Right lobe of liver (tissue), 6 donors: Measurements from ENCODE around the gene EEF1AKMT3. TPM values are rescaled to one million over a fixed set of nuclear protein-coding genes. Genes with fewer than 3 reads are reported as not detected.

Experiments used
- ATAC-seq, 4 donors: fragments of 200-7000 bp; cut with Tn5 transposase; one replicate each; pipeline ENCODE4 v1.9.1; 2020; ENCODE audit warnings: mild to moderate bottlenecking in 4 of 4, moderate library complexity in 4 of 4
- DNase-seq, 3 donors: peaks; one replicate each; pipeline ENCODE4 v3.0.0-alpha.2; 2020
- H3K27ac ChIP-seq, 3 donors: fragments of 200-600 bp; one replicate each; pipeline ENCODE4 v1.8.0; 2022
- H3K27me3 ChIP-seq, 2 donors: fragments of 200-600 bp; one replicate each; pipeline ENCODE4 v1.8.0; 2022
- H3K36me3 ChIP-seq, 4 donors: fragments of 200-600 bp; sonication (generic) in 1 of 4; one replicate each; pipeline versions ENCODE4 v1.5.1 to v1.8.0; 2017 to 2022; ENCODE audit warnings: control low read depth in 1 of 4
- H3K4me1 ChIP-seq, 4 donors: fragments of 200-600 bp; sonication (generic) in 1 of 4; one replicate each; pipeline versions ENCODE4 v1.5.1 to v1.8.0; 2017 to 2022; ENCODE audit warnings: control low read depth in 1 of 4
- H3K4me3 ChIP-seq, 3 donors: fragments of 200-600 bp; one replicate each; pipeline ENCODE4 v1.8.0; 2022
- H3K9me3 ChIP-seq, 4 donors: fragments of 200-600 bp; sonication (generic) in 1 of 4; one replicate each; pipeline versions ENCODE4 v1.5.1 to v1.8.0; 2017 to 2022; ENCODE audit warnings: control low read depth in 1 of 4
- POLR2A ChIP-seq: fragments of 450-650 bp; IDR thresholded peaks from one replicate; pipeline ENCODE4 v1.6.1; 2017; ENCODE audit warnings: antibody characterized with exemption, mild to moderate bottlenecking
- WGBS: methylation state at CpG from one replicate; pipeline ENCODE4 v1.1.6; 2018; ENCODE audit warnings: low coverage, low lambda C conversion rate; ENCODE audit not compliant: insufficient coverage; ENCODE audit errors: missing lambda C conversion rate; 5-methylcytosine and 5-hydroxymethylcytosine counted together
- intact Hi-C, 2 donors: fragments of 100-400 bp; cut with DNase I; formaldehyde crosslinking; loops; one replicate each; pipeline versions ENCODE4 v1.11.2 to v1.14.1; 2022
- total RNA-seq, 6 experiments: library from RNA; depleted of rRNA in 2 of 6; stranded (reverse); fragments of >200 nt in 2 of 6; fragmentation: NEBNext Ultra II Directional in 3 of 6; extraction: Animal tissue kit (Norgen Biotek cat#: 25700) in 3 of 6; gene quantifications; one replicate each; pipeline versions ENCODE4 v1.1.0 to v1.2.4, GENCODE V29; 2016 to 2023
- TF ChIP-seq, protein P1 (sequence below), 4 donors: fragments of 200-600 bp in 3 of 4; fragments of 450-650 bp in 1 of 4; IDR thresholded peaks; one replicate each; pipeline versions ENCODE4 v1.5.1 to v1.8.0; 2016 to 2022; ENCODE audit warnings: antibody characterized with exemption in 4 of 4, mild to moderate bottlenecking in 2 of 4
- donor health status: DM: no; HTN: yes; CAD: no.
- donor health status: DM: no; HTN: no; CAD: no.
- donor health status: DM: no; HTN: no; CAD: no.
- donor health status: DM: no; HTN: yes; CAD: no.
- donor health status: DM: no; HTN: yes; CAD: no.

EEF1AKMT3 gene
- total RNA-seq, 6 experiments from 2014 or later, result 3.2 to 5.5 (median 3.7) TPM

DNA sequence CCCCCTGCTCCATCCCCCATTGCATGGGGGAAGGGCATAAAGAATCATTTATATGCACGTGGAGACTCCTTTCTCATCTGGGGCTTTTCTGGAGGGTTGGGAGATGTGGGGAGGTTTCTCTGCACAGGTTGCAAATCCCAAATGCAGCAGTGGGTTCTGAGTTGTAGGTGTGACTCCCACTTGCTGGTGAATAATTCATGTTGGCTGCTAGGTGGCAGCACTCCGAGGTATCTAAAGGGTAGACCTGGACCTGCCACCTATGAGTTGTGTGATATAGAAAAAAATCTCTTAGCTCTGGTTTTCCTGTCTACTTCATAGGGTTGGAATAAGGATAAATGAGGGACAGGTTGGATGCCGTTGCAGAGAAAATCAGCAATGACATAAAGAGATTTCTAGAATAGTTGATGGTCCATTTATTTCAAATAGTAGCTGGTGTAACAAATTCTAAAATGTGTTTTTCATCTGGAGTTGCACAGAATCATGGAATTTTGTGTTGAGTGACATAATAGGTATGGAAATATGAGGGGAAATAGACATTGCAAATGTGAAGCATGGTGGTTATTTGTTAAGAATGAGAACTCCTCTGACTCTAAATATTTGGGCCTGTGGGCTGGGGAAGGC, 12.9 kb upstream of the EEF1AKMT3 start:
- Histone ChIP-seq H3K27ac (no peak overlapping the region), H3K36me3 (no peaks in the 10 kb centered on the region), H3K27me3 (peaks cover 4 to 6% of the 10 kb centered on the region in 2 donors), H3K4me1 (peaks cover 0 to 10% (median 0%) of the 10 kb centered on the region in 4 donors), H3K9me3 (no peaks in the 10 kb centered on the region), H3K4me3 (no peak overlapping the region)
- DNase-seq (no peak), ATAC-seq (peak; percentile 20 to 43 (median 26))
- intact Hi-C loops, result no loop called here
- no peak for TF ChIP-seq POLR2A
- TF ChIP-seq, protein P1, sequence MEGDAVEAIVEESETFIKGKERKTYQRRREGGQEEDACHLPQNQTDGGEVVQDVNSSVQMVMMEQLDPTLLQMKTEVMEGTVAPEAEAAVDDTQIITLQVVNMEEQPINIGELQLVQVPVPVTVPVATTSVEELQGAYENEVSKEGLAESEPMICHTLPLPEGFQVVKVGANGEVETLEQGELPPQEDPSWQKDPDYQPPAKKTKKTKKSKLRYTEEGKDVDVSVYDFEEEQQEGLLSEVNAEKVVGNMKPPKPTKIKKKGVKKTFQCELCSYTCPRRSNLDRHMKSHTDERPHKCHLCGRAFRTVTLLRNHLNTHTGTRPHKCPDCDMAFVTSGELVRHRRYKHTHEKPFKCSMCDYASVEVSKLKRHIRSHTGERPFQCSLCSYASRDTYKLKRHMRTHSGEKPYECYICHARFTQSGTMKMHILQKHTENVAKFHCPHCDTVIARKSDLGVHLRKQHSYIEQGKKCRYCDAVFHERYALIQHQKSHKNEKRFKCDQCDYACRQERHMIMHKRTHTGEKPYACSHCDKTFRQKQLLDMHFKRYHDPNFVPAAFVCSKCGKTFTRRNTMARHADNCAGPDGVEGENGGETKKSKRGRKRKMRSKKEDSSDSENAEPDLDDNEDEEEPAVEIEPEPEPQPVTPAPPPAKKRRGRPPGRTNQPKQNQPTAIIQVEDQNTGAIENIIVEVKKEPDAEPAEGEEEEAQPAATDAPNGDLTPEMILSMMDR (IDR thresholded peaks at IDR 0.05), result peak; percentile 25 to 55 (median 48)
- WGBS, result 40% methylated on average over 3 of the region's 3 CpGs

DNA sequence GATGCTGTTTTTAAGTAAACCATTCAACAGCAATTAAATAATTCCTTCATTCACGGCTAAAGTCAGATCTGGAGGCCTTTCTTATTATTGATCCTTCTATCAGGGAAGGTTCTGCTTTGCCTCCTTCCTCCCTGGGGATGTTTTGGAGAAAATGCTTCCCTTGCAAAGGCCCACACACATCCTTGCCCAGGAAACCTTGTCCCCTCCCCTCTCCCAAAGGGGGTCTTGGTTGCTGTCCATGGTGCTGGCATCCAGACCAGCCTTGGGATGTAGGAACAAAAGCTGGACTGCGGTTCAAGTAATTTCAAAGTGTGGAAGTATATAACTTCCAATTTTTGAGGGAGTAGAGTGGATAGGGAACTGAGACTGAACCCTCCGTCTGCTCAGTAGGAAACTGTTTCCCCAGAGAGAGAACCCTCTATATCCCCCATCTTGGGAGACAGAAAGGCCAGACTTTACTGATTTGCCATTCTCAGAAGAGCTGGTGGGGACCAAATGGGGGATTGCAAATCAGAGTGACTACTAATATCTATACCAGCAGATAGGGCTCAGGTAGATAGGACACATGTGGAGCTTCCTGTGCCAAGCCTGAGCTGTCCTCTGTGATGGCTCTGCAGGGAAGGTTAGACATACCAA, 11.9 kb upstream of the EEF1AKMT3 start:
- H3K27me3 ChIP-seq, result peaks cover 4 to 9% of the 10 kb centered on the region in 2 donors
- DNase-seq (no peak), ATAC-seq (no peak)
- H3K4me1 ChIP-seq, result peaks cover 0 to 18% (median 0%) of the 10 kb centered on the region in 4 donors
- no peaks in the 10 kb centered on the region for H3K9me3 ChIP-seq
- intact Hi-C loops, result no loop called here
- H3K4me3 ChIP-seq, result no peak overlapping the region
- WGBS, result 89% methylated on average over 3 of the region's 3 CpGs
- no peaks in the 10 kb centered on the region for H3K36me3 ChIP-seq
- no peak overlapping the region for H3K27ac ChIP-seq
- TF ChIP-seq, protein P1 (IDR thresholded peaks at IDR 0.05), result no peak
- no peak for TF ChIP-seq POLR2A

DNA sequence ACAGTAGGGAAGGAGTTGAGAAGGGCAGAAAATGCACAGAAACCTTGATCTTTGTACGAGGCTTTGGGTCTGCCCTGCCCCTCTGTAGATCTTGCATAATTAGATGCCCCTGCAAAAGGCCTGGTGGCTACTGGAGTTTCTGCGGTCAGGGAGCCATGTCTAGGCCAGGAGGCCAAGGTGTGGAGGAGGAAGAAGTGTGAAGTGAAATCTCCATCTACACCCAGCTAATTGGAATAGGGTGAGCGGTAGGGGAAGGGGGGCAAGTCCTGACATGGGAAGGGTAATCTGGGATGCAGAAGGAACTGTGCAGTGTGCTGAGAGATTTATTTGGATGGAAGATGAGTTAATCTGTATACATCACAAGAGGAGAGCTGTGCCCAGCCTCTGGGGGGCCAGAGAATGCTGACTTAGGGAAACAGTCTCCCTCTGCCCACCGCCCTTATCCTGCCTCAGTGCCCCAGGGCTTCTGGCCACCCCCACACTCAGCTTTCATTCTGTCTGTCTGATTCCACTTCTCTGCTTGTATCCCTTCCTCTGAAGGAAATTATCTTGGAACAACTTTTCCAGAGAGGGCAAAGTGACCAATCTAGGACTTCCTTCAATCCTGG, 10.9 kb upstream of the EEF1AKMT3 start:
- no peaks in the 10 kb centered on the region for H3K36me3 ChIP-seq
- no peak for ATAC-seq
- DNase-seq, result no peak
- TF ChIP-seq, protein P1 (IDR thresholded peaks at IDR 0.05), result no peak
- TF ChIP-seq POLR2A, result no peak
- H3K27me3 ChIP-seq, result peaks cover 4 to 9% of the 10 kb centered on the region in 2 donors
- no peaks in the 10 kb centered on the region for H3K9me3 ChIP-seq
- no peak overlapping the region for H3K4me3 ChIP-seq
- H3K27ac ChIP-seq, result no peak overlapping the region
- 75% methylated on average over 4 of the region's 4 CpGs for WGBS
- H3K4me1 ChIP-seq, result peaks cover 0 to 19% (median 0%) of the 10 kb centered on the region in 4 donors
- intact Hi-C loops, result no loop called here

DNA sequence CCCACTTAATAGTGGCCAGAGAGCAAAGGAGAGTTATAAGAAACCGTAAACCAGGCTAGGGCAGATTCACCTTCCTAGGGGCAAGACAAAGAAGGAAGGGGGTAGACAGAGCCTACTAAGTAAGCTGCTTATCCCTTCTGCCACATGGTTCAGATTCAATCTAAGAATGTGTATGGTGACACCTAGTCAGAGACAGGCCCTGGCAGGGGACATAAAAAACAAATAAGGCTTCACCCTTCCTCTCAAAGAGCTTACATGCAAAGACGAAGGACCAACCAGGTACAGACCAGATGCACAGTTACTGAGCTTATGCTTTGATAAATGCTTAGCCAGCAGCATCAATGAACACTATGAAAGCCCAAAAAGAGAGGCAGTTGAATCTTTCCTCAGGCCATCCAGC, 10.0 kb upstream of the EEF1AKMT3 start:
- no peak overlapping the region for H3K4me3 ChIP-seq

More for the DNA sequence above, 10.0 kb upstream of the EEF1AKMT3 start:
- TF ChIP-seq, protein P1 (IDR thresholded peaks at IDR 0.05), result no peak
- TF ChIP-seq POLR2A, result no peak
- intact Hi-C loops, result no loop called here
- H3K4me1 ChIP-seq, result peaks cover 0 to 16% (median 0%) of the 10 kb centered on the region in 4 donors
- H3K9me3 ChIP-seq, result no peaks in the 10 kb centered on the region
- no peak overlapping the region for H3K27ac ChIP-seq
- H3K27me3 ChIP-seq, result peaks cover 4 to 9% of the 10 kb centered on the region in 2 donors
- WGBS, result 83% methylated on average over 2 of the region's 2 CpGs
- no peak for DNase-seq
- H3K36me3 ChIP-seq, result no peaks in the 10 kb centered on the region
- ATAC-seq, result no peak
